T-helper 1 cell treated with Interleukin-12 subunit alpha and Interleukin-12 subunit beta and Interleukin-4 antibody, amounts not matched to agents 30 ng/mL and 1 ng/mL, for 36 hours (primary cell): ENCODE data around the gene LRP1B. TPM values are rescaled to one million over a fixed set of nuclear protein-coding genes. Genes with fewer than 3 reads are reported as not detected.

ENCODE experiments used
- intact Hi-C: fragments of 100-400 bp; cut with micrococcal nuclease; formaldehyde crosslinking; loops from one replicate; pipeline ENCODE4 v1.15.1; 2024
- total RNA-seq: library from RNA; stranded (reverse); gene quantifications from 2 replicates; pipeline ENCODE4 v1.2.3, GENCODE V29; 2022

LRP1B gene
- total RNA-seq, 1 donor from 2014 or later = not detected

- intact Hi-C loops = no loop called here
Observed at GRCh38 chr2:140643761-140644187, 1487.0 kb downstream of the LRP1B start.

- intact Hi-C loops = no loop called here
Observed at GRCh38 chr2:140641163-140641562, 1489.7 kb downstream of the LRP1B start.

- intact Hi-C loops = no loop called here
Observed at GRCh38 chr2:140639628-140640027, 1491.2 kb downstream of the LRP1B start.

- intact Hi-C loops = no loop called here
Observed at GRCh38 chr2:140630557-140630956, 1500.3 kb downstream of the LRP1B start.

- intact Hi-C loops = no loop called here
Observed at GRCh38 chr2:140627885-140628284, 1502.9 kb downstream of the LRP1B start.

- intact Hi-C loops = no loop called here
Observed at GRCh38 chr2:140627136-140627535, 1503.7 kb downstream of the LRP1B start.

GRCh38 chr2:140624200-140624599 is 1506.6 kb downstream of the LRP1B start:
- intact Hi-C loops = no loop called here

GRCh38 chr2:140621583-140622362 is 1509.0 kb downstream of the LRP1B start:
- intact Hi-C loops = no loop called here

GRCh38 chr2:140604788-140605187 is 1526.0 kb downstream of the LRP1B start:
- intact Hi-C loops = no loop called here

GRCh38 chr2:140604096-140604495 is 1526.7 kb downstream of the LRP1B start:
- intact Hi-C loops = no loop called here

- intact Hi-C loops = no loop called here
Observed at GRCh38 chr2:140603416-140603815, 1527.4 kb downstream of the LRP1B start.

GRCh38 chr2:140601801-140602200 is 1529.0 kb downstream of the LRP1B start:
- intact Hi-C loops = no loop called here

GRCh38 chr2:140601342-140601741 is 1529.5 kb downstream of the LRP1B start:
- intact Hi-C loops = no loop called here

- intact Hi-C loops = no loop called here
Observed at GRCh38 chr2:140600116-140600515, 1530.7 kb downstream of the LRP1B start.

GRCh38 chr2:140597836-140598235 is 1533.0 kb downstream of the LRP1B start:
- intact Hi-C loops = no loop called here

- intact Hi-C loops = no loop called here
Observed at GRCh38 chr2:140597205-140597604, 1533.6 kb downstream of the LRP1B start.

- intact Hi-C loops = no loop called here
Observed at GRCh38 chr2:140596447-140596846, 1534.4 kb downstream of the LRP1B start.

- intact Hi-C loops = no loop called here
Observed at GRCh38 chr2:140595107-140595506, 1535.7 kb downstream of the LRP1B start.

GRCh38 chr2:140593132-140593531 is 1537.7 kb downstream of the LRP1B start:
- intact Hi-C loops = no loop called here

- intact Hi-C loops = no loop called here
Observed at GRCh38 chr2:140589696-140590095, 1541.1 kb downstream of the LRP1B start.

GRCh38 chr2:140589273-140589672 is 1541.5 kb downstream of the LRP1B start:
- intact Hi-C loops = no loop called here

- intact Hi-C loops = no loop called here
Observed at GRCh38 chr2:140586379-140586778, 1544.4 kb downstream of the LRP1B start.

- intact Hi-C loops = no loop called here
Observed at GRCh38 chr2:140585016-140585415, 1545.8 kb downstream of the LRP1B start.
